ENCODE measurements around the gene FBXO5.

GRCh38 chr6:152981989-152982903 is 595 bp downstream of the FBXO5 start:
- TF ChIP-seq CTCF (IDR thresholded peaks at IDR 0.05), result no peak
- no peak for TF ChIP-seq POLR2A (IDR thresholded peaks at IDR 0.05)

Measured in body of pancreas (tissue), 4 donors.